Left renal cortex interstitium (tissue), 4 donors: ENCODE results near the gene SAMD1. TPM values are rescaled to one million over a fixed set of nuclear protein-coding genes. Genes with fewer than 3 reads are reported as not detected.
"Not testable (repeated sequence)": the region's sequence is repeated elsewhere in the genome, so short reads cannot be mapped to it uniquely, and the experiment has no call there.

ENCODE experiments used
- DNase-seq, 4 donors: peaks; one replicate each; pipeline ENCODE4 v3.0.0-alpha.2; 2013; ENCODE audit warnings: low read depth in 4 of 4, low spot score in 2 of 4, missing footprints in 1 of 4
- polyA plus RNA-seq, 4 donors: library from polyadenylated mRNA; unstranded; fragments of 120-200 nt; gene quantifications; one replicate each; pipeline ENCODE4 v1.2.1, GENCODE V29; 2013; ENCODE audit not compliant: insufficient read length in 4 of 4

The SAMD1 gene
- polyA plus RNA-seq, 4 donors, result 33.4 to 63.7 (median 53.0) TPM

GRCh38 chr19:14062558-14062855, 28.0 kb downstream of the SAMD1 start:
- DNase-seq, result no peak

- no peak for DNase-seq
Observed at GRCh38 chr19:14061751-14062557, 28.6 kb downstream of the SAMD1 start, which contains the start of gene PALM3. Gene PALM3 (minus strand): TSS chr19:14062076. CDS start chr19:14061980, 96 bp downstream.

- no peak for DNase-seq
Observed at GRCh38 chr19:14061081-14061749, 29.3 kb downstream of the SAMD1 start.

GRCh38 chr19:14059652-14060155, 30.8 kb downstream of the SAMD1 start:
- no peak for DNase-seq

GRCh38 chr19:14059093-14059480, 31.5 kb downstream of the SAMD1 start:
- DNase-seq, result no peak

GRCh38 chr19:14058182-14059092, 32.1 kb downstream of the SAMD1 start:
- DNase-seq, result no peak

GRCh38 chr19:14056741-14057356, 33.7 kb downstream of the SAMD1 start:
- DNase-seq, result no peak

GRCh38 chr19:14056069-14056666, 34.4 kb downstream of the SAMD1 start:
- DNase-seq, result no peak

GRCh38 chr19:14055396-14055795, 35.2 kb downstream of the SAMD1 start:
- no peak for DNase-seq

GRCh38 chr19:14054721-14055120, 35.8 kb downstream of the SAMD1 start:
- no peak for DNase-seq

GRCh38 chr19:14054099-14054498, 36.5 kb downstream of the SAMD1 start:
- DNase-seq, result no peak

- DNase-seq, result no peak
Observed at GRCh38 chr19:14053500-14053899, 37.1 kb downstream of the SAMD1 start.

- DNase-seq, result no peak
Observed at GRCh38 chr19:14053032-14053431, 37.5 kb downstream of the SAMD1 start.

- no peak for DNase-seq
Observed at GRCh38 chr19:14052470-14052869, 38.1 kb downstream of the SAMD1 start.

GRCh38 chr19:14051980-14052379, 38.6 kb downstream of the SAMD1 start:
- no peak for DNase-seq

- DNase-seq, result not testable (repeated sequence)
Observed at GRCh38 chr19:14050961-14051360, 39.6 kb downstream of the SAMD1 start.

GRCh38 chr19:14050512-14050911, 40.0 kb downstream of the SAMD1 start:
- DNase-seq, result no peak

GRCh38 chr19:14048443-14049153, 42.0 kb downstream of the SAMD1 start:
- no peak for DNase-seq

GRCh38 chr19:14047866-14048265, 42.7 kb downstream of the SAMD1 start:
- DNase-seq, result not testable (repeated sequence)
